Lung microvascular endothelial cell (primary cell): Measurements from ENCODE around the gene SLC7A1. TPM values are rescaled to one million over a fixed set of nuclear protein-coding genes. Genes with fewer than 3 reads are reported as not detected.
A peak's percentile ranks its signal among the peaks of the same experiment; 100 is the strongest.
"Not testable (repeated sequence)": the region's sequence is repeated elsewhere in the genome, so short reads cannot be mapped to it uniquely, and the experiment has no call there.

ENCODE experiments used
- DNase-seq, 2 donors: peaks; one replicate each; pipeline versions ENCODE4 v3.0.0 to v3.0.0-alpha.2; 2010; ENCODE audit warnings: low read depth in 2 of 2
- total RNA-seq: library from RNA; depleted of rRNA; stranded (reverse); fragments of >200 nt; gene quantifications from 2 replicates; pipeline ENCODE4 v1.2.1, GENCODE V29; 2014

SLC7A1 gene
- 10.7 and 27.8 TPM in 2 replicates for total RNA-seq

DNA sequence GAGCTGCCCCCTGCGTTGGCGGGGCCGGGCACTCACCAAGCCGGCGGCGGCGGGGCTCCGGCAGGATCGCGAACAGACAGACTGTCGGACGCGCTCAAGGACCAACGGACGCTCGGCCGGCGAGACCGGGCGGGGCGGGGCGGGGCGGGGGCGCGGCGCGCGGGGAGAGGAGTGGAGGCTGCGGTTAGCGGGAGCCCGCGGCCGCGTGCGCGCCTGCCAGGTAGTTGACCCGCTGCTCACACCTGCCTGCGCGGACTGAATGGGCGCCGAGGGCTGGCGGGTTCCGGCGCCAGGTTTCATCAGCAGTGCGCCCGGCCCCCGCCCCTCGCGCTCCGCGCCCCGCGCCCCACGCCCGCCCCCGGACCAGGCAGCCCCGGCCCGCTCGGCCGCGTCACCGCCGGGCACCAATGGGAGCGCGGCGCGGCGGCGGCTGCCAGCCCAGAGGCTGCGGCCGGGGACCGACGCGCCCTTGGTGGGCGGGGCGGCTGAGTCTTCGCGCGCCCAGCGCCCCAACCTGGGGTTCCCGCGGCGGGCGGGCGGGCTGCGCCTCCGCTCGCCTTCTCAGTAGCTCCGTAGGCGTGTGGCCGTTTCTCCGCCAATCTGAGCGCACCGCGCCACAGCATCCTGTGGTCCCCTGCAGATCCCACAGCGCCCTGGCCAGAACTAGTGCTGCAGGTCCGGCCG, at the start of gene SLC7A1:
TSS of gene SLC7A1 (minus strand) at position 309 of the 684 bp plus-strand sequence. CDS start 59,500 bp downstream, outside the sequence.
- peak; percentile 82 to 88 for DNase-seq

DNA sequence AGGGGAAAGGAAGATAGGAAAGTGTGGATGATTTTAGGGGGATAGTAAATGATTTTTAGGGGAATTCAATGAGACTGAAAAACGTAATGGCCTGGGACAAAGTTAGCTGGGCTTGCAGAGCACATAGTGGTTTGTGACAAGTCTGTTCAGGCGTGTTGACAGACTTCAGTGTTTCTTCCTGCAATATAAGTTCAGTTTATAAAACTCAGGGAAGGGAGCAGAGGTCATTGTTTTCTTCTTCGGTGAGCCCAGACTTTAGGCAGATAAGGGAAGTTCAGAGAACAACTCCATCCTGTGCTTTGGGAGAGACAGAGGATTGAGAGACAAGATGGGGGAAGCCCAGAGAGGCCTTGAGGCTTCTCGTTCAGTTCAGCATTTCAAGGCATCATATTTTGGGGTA, 45.2 kb upstream of the SLC7A1 start:
- no peak for DNase-seq

DNA sequence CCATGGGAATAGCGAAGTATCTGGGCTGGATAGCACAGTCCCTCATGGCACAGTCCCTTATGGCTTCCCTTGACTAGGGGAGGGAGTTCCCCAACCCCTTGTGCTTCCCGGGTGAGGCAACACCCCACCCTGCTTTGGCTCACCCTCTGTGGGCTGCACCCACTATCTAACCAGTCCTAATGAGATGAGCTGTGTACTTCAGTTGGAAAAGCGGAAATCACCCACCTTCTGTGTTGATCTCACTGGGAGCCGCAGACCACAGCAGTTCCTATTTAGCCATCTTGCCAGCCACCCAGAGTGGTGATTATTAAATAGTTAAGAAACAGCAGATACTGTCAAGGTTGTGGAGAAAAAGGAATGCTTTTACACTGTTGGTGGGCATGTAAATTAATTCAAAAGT, 41.3 kb upstream of the SLC7A1 start:
- DNase-seq, result not testable (repeated sequence)

DNA sequence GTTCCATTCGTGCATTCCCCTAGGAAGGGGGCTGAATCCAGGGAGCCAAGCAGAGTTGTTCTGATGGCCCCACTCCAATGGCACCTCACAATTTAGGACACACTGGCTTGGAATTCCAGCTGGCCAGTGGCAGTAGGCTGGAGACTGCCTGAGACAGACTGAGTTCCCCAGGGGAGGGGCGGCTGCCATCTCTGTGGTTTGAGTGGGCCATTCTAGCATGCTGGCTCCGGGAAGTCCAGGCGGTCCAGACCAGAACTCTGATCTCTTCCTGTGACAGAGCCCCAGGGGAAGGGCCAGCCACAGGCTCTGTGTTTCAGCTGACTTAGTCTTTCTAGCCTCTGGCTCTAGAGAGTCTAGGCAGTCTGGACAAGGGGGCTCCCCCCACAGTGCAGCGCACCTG, 29.5 kb upstream of the SLC7A1 start:
- DNase-seq, result no peak

DNA sequence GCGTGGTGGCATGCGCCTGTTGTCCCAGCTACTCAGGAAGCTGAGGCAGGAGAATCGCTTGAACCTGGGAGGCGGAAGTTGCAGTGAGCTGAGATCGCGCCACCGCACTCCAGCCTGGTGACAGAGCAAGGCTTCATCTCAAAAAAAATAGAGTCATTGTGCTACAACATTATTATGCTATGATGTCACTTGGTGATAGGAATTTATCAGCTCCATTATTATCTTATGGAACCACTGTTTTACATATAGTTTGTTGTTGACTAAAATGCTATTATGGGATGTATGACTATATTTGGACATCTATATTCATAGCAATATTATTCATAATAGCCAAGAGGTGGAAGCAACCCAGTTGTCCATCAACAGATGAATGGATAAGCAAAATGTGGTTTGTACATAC, 26.4 kb upstream of the SLC7A1 start:
- DNase-seq, result no peak

DNA sequence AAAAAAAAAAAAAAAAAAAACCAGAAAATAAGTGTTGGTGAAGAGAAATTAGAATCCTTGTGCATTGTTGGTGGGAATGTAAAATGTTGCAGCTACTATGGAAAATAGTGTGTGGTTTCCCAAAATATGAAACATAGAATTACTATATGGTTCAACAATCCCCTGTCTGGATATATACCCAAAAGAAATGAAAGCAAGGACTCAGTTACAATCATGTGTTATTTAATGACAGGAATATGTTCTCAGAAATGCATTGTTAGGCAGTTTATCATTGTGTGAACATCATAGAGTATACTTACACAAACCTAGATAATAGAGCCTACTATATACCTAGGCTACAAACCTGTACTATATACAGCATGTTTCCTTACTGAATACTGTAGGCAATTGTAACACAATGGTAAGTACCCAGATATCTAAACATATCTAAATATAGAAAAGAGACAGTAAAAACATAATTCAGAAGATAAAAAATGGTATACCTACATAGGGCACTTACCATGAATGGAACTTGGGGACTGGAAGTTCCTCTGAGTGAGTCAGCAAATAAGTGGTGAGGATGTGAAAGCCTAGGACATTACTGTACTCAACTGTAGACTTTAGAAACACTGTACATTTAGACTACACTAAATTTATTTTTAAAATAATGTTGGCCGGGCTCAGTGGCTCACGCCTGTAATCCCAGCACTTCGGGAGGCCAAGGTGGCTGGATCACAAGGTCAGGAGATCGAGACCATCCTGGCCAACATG, 25.7 kb upstream of the SLC7A1 start:
- no peak for DNase-seq

DNA sequence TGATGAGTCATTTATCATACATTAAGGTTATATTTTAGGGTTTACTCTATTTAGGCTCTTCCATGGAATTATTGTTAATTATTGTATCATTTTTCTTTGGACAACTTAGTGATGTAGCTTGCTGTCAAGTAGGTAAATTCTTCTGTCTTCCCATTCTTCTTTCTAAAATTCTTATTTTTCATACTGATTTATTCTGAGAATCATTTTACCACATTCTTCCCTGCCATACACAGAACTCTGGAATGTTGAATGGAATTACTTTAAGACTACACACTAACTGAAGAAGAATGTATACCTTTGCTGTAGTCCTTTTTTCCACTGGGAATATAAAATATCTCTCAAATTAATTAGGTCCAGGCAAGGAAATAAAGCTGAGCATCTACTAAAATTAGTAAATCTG, 24.5 kb upstream of the SLC7A1 start:
- DNase-seq, result no peak

DNA sequence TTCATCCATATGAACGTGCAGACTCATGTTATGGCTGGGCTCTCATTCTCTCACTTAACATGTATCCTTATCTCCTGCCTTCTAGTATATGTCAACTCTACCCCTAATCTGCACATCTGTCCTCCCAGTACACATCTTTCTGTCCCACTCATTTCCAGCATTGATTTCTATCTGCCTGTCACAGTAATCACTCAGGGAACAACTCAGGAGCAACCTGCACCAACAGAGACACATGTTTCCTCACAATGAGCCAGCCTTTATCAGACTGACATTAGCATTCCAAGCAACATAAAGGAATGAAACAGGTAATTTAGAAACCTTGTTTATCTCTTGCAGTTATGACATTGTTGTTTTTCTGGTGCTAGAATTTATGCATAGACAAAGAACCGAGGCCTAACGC, 17.6 kb upstream of the SLC7A1 start:
- DNase-seq, result no peak

DNA sequence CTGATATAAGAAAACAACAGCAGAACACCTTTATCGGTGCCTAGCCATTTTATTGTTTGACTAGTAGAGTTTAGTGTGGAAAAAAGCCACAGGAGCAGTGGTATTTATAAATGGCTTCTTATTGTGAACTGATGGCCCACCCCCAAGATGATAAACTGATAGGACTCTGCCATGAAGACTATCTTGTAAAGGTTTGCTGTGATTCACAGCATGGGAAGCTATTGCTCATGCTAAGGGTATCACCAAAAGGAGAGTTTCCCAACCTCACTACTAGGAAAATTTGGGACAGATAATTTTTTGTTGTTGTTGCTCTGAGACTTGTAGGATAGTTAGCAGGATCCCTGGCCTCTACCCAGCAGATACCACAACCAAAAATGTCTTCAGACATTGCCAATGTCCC, 12.0 kb upstream of the SLC7A1 start:
- no peak for DNase-seq

DNA sequence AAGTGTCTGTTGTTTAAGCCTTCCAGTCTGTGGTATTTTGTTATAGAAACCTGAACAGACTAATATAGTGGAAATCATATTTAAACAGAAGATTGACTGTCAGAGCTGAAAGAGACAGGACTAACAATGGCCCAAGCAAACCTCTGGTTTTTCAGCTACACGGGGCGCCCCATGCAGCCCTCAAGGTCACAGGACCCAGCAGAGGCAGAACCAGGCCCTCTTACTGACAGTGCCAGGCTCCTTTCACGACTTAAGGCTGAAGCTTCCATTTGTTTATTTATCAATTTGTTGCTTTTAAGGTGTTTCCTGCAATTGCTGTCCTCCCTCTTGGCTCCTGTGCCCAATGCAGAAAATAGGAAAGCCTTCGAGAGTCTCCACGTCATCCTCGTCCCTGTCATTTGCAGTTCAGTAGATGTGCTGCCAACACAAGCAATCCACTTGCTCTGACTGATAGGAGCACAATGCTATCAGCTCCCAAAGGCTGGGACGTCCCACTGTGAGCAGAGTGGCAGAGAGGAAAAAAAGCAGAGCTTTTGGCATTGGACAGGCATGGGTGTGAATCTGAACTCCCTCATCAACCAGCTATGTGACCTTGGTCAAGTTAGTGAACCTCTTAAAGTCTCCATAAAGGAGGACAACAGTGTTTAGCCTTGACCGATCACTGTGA, 10.5 kb upstream of the SLC7A1 start:
- DNase-seq, result peak in 1 of 2 donors; percentile 51

DNA sequence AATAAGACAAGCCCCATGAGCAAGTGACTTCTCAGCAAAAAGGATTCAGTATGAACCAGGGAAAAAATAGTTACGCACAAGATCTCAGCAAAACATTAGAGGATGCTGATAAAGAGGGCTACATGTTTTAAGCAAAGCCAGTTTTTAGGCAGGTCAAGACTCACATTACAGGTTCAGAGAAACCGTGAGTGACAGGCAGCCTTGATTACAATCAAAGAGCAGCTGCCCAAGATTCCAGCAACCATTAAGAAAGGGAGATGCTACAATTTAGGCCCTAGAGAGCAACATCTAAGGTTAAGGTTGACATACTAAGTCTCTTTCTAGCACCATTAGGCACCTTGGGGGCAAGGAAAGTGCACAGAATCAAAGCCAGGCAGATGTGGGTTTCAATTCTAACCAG, 2.8 kb upstream of the SLC7A1 start:
- no peak for DNase-seq

DNA sequence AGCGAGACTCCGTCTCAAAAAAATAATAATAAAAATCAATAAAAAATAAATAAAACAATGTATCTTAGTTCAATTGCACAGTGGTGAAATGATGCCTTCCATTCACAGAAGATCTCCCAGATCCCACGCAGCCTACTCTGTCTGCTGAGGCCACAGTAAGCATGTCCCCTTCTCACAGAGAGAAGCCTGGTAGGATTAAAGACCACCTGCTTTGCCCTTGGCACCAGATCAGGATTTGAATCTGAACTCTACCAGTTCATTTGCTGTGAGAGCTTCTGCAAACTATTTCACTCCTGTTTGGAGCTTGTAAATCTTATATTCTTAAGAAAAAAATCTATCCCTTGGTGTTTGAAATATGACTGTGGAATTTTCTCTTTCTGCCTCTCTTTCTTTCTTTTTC, 2.2 kb upstream of the SLC7A1 start:
- DNase-seq, result no peak

DNA sequence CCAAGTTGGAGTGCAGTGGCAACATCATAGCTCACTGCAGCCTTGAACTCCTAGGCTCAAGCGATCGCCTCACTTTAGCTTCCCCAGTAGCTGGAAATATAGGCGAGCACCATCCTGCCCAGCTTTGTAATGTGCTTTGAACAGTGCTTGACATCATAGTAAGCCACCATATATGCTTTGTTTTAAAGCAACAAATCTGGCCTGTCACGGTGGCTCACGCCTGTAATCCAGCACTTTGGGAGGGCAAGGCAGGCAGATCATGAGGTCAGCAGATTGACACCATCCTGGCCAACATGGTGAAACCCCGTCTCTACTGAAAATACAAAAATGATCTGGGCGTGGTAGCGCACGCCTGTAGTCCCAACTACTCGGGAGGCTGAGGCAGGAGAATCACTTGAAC, 1.8 kb upstream of the SLC7A1 start:
- DNase-seq, result no peak

DNA sequence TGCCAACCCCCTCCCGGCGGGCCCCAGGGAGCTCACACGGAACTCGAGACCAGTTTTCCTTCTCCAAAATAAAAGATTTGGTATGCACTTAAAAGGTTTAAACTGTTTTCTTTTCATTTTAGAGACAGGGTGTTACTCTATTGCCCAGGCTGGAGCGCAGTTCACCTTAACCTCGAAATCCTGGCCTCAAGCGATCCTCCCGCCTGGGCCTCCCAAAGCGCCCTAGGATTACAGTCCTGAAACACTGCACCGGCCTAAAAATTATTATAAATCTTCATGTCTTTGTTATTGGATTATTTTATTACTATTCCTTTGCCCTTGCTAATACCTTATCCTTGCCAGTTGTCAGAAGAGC, 553 bp upstream of the SLC7A1 start:
- DNase-seq, result no peak

DNA sequence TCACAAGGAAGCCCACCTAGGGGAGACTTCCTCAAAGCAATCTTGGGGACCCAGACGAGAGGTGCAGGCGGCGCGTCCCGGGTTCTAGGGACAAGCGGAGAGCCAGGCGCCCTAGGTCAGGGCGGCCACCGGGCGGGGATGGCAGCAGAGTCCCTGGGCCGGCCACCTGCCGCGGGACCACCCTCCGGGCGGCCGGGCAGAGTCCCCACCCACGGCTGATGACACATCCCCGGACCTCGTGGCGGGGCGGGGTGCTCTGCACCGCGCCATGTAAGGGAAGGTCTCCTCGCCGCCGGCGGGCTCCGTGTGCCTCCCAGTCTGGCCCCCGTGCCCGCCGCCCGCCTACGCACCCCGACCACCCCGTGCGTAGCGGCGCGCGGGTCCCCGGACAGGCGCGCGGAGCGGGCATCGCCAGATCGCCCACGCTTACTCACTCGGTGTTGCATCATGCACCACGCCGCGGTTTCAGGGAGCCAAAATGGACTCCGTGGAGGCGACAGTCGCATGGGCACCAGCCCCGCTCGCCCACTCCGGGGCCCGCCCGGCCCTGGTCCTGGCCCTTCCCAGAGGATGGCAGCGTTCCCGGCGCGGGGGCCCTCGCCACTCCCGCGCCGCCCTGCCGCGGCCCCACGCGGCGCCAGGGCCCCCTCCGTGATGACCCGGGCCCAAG, 643 bp downstream of the SLC7A1 start:
- DNase-seq, result peak; percentile 48 to 78

DNA sequence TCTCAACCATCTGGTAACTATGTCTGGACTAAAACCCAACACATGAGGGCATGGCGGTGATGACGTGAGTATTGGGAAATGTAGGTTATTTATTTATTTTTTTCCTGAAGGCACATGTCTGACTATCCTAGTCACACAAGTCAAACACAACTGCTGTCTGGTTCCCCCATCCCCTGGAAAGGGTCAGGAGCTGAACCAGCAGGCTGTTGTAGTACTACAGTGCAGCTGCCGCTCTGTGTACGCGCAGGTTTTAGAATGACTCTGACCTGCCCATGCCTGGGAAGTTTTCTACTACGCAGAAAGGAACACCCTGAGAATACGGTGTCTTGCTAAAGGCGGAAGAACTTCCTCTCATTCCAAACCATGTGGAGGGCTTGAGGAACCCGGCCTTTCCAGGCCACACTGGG, 1.2 kb downstream of the SLC7A1 start:
- peak; percentile 66 to 87 for DNase-seq

DNA sequence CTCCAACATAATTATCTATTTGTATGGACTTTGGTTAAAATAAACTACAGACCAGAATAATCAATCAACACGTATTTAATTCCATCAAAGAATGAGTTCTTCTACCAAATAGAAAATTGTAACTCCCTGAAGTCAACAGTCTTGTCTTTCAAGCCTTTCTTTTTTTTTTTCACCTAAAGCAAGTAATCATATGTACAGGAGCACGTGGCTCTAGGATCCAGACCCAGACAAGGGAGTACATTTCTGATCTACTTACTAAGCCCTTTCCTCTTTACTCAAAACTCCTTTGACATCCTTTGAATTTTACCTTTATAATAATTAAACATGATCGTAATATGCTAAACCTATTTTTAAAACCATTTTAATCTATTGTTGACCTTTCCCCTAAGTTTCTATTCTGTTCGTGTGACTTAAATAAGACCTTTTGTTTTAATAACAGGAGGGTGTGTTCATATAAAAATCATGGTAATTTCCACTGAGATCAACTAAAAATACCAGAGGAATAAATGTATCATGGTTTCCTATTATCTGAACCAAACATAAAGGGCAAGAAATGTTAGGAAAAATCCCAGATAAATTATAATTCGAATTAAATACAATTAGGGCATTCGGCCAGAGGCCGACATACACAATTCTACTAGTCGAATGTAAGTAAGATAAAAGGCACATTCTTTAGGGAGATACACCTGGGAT, 1.7 kb downstream of the SLC7A1 start:
- DNase-seq, result peak in 1 of 2 donors; percentile 73

DNA sequence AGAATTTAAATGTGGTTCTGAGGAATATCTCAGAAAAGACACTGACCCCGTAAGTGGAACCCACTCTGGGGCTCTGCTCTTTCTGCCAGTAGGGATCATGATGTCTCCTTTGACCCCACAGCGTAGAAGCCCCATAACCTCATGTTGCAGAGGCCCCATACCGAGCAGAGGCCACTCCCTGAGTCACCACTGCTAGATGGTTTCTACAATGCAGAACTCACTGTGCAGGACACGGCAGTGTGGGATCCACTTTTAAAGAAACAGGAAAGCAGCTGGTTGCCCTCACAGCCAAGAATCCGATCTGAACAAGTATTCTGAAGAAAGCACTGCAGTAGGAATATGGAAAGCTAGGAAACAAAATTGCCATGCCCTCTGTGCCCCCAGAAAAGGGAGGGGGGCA, 4.2 kb downstream of the SLC7A1 start:
- peak; percentile 17 to 41 for DNase-seq

DNA sequence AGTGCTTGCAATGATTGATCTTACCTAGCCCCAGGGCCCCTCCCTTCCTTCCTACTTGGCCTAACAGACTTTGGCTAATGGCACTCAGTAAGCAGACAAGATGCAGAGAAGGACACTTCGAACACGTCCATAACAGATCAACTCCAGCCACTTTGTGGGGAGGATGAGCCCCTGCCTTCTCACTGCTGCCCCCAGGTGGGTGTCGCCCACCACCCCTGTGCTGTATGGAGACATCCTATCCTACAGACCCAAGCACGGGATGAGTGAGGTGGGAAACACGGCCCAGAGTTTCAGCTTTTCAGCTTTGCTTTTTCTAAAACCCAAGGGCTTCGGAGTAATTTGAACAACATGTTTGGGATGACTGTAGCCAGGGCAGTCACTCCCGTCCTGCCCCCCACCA, 5.5 kb downstream of the SLC7A1 start:
- DNase-seq, result peak in 1 of 2 donors; percentile 48

DNA sequence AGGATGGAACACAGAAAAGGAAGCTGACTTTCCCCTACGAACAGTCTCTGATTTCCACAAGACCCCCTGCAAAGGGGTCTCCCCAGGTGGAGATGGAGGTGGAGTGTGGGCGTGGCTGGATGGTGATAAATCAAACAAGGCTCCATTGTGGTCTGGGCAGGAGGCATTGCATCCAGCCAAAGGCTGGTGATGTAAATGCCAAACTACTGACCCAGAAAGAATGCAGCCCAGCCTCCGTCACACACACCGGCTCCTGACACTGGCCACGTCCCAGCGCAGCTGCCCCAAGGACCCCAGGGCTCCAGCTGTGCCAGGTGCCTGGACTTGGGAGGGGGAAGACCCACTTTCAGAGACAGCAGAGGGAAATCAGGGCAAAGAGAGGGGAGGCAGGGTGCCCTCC, 6.3 kb downstream of the SLC7A1 start:
- DNase-seq, result no peak

DNA sequence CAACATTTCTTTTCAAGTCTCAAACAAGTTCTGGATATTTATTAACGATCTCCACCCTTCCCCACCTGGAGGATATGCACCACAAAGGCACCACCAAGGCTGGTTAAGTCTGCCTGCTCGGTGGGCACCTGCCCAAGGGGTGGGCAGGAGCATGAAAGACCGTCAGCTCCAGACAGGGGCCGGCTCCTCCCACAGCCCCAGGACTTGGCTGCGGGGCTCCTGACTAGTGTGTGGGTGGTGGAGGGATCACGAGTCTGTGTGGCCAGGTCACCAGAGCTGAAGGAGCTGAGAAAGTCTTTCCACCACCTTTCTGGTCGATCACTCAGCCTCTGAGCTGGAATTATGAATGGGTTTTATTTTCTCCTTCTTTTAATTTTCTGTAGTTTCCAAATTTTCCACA, 7.8 kb downstream of the SLC7A1 start:
- DNase-seq, result no peak
